Measurements from ENCODE around the gene HOMER2.

DNA sequence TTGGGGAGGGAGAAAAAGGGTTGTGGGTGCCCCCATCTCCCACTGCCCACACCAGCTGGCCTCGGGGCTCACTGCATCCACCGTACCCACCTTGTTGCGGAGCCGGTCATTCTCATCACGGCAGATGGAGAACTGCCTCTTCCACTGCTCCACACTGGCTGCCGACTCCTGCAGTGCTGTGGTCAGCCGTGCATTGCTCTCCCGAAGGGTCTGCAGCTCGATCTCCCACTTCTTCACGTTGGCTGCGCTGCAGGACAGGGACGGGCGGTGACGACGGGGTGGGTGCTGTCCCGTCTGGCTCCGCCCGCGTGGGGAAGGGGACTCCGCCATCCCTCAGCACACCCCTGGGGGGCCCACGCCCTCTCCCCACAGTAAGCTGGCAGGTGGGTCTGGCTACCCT, 98.0 kb downstream of the HOMER2 start:
- TF ChIP-seq, protein P1, sequence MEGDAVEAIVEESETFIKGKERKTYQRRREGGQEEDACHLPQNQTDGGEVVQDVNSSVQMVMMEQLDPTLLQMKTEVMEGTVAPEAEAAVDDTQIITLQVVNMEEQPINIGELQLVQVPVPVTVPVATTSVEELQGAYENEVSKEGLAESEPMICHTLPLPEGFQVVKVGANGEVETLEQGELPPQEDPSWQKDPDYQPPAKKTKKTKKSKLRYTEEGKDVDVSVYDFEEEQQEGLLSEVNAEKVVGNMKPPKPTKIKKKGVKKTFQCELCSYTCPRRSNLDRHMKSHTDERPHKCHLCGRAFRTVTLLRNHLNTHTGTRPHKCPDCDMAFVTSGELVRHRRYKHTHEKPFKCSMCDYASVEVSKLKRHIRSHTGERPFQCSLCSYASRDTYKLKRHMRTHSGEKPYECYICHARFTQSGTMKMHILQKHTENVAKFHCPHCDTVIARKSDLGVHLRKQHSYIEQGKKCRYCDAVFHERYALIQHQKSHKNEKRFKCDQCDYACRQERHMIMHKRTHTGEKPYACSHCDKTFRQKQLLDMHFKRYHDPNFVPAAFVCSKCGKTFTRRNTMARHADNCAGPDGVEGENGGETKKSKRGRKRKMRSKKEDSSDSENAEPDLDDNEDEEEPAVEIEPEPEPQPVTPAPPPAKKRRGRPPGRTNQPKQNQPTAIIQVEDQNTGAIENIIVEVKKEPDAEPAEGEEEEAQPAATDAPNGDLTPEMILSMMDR (conservative IDR thresholded peaks at IDR 0.05; ENCODE audit: low read depth, low read length) = no peak
- no peak for TF ChIP-seq EZH2 (IDR thresholded peaks at IDR 0.05; ENCODE audit: low read length, unreplicated experiment)

Measured in PC-3 (cell line).